ENCODE results near the gene ITGA2B. TPM values are rescaled to one million over a fixed set of nuclear protein-coding genes. Genes with fewer than 3 reads are reported as not detected.

The ITGA2B gene
- total and polyA plus RNA-seq, 2 of the 13 experiments (the other 11 are each of a cell fraction or from before 2014, with no cell fraction given): 0.38 to 1.1 TPM

DNA sequence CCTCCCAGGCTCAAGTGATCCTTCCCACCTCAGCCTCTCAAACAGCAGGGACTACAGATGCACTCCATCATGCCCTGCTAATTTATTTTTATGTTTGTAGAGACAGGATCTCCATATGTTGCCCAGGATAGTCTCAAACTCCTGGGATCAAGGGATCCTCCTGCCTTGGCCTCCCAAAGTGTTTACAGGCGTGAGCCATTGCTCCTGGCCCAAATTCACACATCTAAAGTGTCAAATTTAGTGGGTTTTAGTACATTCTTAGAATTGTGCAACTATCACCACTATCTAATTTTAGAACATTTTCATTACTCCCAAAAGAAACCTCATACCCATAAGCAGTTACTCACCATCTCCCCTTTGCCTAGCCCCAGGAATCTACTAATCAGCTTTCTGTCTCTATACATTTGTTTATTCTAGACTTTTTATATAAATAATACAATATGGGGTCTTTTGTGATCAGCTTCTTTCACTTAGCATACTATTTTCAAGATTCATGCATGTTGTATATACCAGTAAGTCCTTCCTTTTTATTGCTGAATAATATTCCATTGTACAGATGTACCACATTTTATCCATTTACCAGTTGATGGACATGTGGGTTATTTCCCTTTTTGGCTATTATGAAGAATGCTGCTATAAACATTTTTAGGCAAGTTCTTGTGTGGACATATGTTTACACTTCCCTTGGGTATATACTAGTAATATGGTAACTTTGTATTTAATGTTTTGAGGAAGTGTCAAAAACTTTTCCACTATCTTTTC is 25.1 kb upstream of the ITGA2B start:
- Histone ChIP-seq H3K9me3 (ENCODE audit: low read length) (no peaks in the 10 kb centered on the region), H3K79me2 (ENCODE audit: insufficient read depth, low read length) (no peaks in the 10 kb centered on the region), H3K4me2 (ENCODE audit: low read depth, low read length) (no peak overlapping the region), H3K27me3 (ENCODE audit: control insufficient read depth in 1 of 2, insufficient read depth in 2 of 2, low read length in 2 of 2) (no peaks in the 10 kb centered on the region), H3K36me3 (replicated peaks in 1 of 2; ENCODE audit: control insufficient read depth in 1 of 2, insufficient read depth in 2 of 2, low read length in 2 of 2) (peaks cover 9 to 32% of the 10 kb centered on the region in 2 experiments; a peak in 3 of 5 replicates), H4K20me1 (ENCODE audit: insufficient read depth, low read length) (no peaks in the 10 kb centered on the region), H3K9ac (ENCODE audit: insufficient read depth, low read depth, low read length) (no peak overlapping the region), H3K27ac (ENCODE audit: extremely low read length, insufficient read depth, low read length) (no peak overlapping the region), H3K4me1 (ENCODE audit: insufficient read depth, low read length) (no peaks in the 10 kb centered on the region), H3K4me3 (replicated peaks in 1 of 3; ENCODE audit: insufficient read depth in 1 of 3, low read depth in 2 of 3, low read length in 3 of 3) (no peak overlapping the region), H2AFZ (ENCODE audit: low read length) (no peak overlapping the region)
- POLR2A ChIA-PET: no interaction called here
- DNase-seq (ENCODE audit: low spot score) (no peak), ATAC-seq (no peak), FAIRE-seq (no peak)
- in situ Hi-C loops (cut with HindIII; ENCODE audit: extremely low pct_ligation_motif_present, low pct_unique_long_range_greater_than_20kb): no loop called here
- TF ChIP-seq RBM22 (optimal IDR thresholded peaks at IDR 0.05; ENCODE audit: low read length): peak; percentile 56
- TF ChIP-seq ZNF850 (CRISPR knock-in tag; conservative IDR thresholded peaks at IDR 0.05): no peak
- WGBS (ENCODE audit: low lambda C conversion rate): 96% methylated on average over 1 of the region's 1 CpG
- intact Hi-C loops (cut with micrococcal nuclease; ENCODE audit: unreplicated experiment): no loop called here
- BruUV-seq (replicated peaks): no TSS peak
- CTCF ChIA-PET (ENCODE audit: low intra/inter-chr PET ratio, low total read pairs): no interaction called here

DNA sequence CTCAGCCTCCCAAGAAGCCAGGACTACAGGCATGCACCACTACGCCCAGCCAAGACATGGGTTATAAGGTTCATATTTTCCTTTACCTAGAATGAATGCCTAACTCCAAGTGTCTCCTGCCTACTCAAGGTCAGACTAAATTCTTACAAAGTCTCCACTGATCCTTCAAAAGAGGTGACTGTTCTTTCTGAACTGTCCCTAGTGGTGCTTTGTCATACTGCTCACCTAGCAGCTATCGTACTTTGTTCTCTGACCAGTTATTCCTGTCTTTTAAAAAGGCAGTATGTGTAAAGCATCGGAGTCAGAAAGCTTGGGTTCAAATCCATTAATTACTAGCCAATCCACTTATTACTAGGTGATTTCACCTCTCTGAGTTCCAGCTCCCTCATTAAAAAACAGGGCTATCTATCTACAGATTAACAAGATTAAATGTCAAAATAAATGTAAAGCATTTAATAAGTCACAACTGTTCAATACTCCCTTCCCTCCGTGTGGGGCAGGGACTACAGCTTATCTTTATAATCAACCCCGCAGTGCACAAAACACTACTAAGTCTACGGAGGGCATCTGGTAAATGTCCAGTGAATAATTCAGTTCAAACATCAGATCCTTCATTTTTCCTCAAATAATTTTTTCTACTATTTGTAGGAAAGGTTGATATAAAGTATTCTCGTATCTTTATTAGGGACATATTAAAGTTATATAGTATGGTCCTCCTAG is 20.0 kb upstream of the ITGA2B start:
- no peaks in the 10 kb centered on the region for H3K27me3 ChIP-seq (ENCODE audit: control insufficient read depth in 1 of 2, insufficient read depth in 2 of 2, low read length in 2 of 2)
- H3K4me1 ChIP-seq (ENCODE audit: insufficient read depth, low read length): no peaks in the 10 kb centered on the region
- H3K27ac ChIP-seq (ENCODE audit: extremely low read length, insufficient read depth, low read length): no peak overlapping the region
- POLR2A ChIA-PET: no interaction called here
- no peaks in the 10 kb centered on the region for H3K9me3 ChIP-seq (ENCODE audit: low read length)
- no peak for FAIRE-seq
- TF ChIP-seq, protein P1, sequence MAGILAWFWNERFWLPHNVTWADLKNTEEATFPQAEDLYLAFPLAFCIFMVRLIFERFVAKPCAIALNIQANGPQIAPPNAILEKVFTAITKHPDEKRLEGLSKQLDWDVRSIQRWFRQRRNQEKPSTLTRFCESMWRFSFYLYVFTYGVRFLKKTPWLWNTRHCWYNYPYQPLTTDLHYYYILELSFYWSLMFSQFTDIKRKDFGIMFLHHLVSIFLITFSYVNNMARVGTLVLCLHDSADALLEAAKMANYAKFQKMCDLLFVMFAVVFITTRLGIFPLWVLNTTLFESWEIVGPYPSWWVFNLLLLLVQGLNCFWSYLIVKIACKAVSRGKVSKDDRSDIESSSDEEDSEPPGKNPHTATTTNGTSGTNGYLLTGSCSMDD (CRISPR knock-in tag; IDR thresholded peaks at IDR 0.05): no peak
- TF ChIP-seq ZSCAN30 (CRISPR knock-in tag; IDR thresholded peaks at IDR 0.05) (no peak), ZNF143 (CRISPR knock-in tag; IDR thresholded peaks at IDR 0.05) (no peak), ZNF883 (CRISPR knock-in tag; IDR thresholded peaks at IDR 0.05; ENCODE audit: not compliant biosample characterization) (no peak), SSRP1 (CRISPR knock-in tag; IDR thresholded peaks at IDR 0.05) (no peak), SNRNP70 (IDR thresholded peaks at IDR 0.05; ENCODE audit: low read depth, low read length) (no peak), SPEN (CRISPR knock-in tag; IDR thresholded peaks at IDR 0.05; ENCODE audit: low read depth) (no peak), ZNF564 (CRISPR knock-in tag; IDR thresholded peaks at IDR 0.05) (no peak), MTF1 (CRISPR knock-in tag; IDR thresholded peaks at IDR 0.05) (no peak), KAT8 (CRISPR knock-in tag; IDR thresholded peaks at IDR 0.05) (no peak), CENPT (CRISPR knock-in tag; IDR thresholded peaks at IDR 0.05; ENCODE audit: low read depth) (no peak)
- TF ChIP-seq, protein P2, sequence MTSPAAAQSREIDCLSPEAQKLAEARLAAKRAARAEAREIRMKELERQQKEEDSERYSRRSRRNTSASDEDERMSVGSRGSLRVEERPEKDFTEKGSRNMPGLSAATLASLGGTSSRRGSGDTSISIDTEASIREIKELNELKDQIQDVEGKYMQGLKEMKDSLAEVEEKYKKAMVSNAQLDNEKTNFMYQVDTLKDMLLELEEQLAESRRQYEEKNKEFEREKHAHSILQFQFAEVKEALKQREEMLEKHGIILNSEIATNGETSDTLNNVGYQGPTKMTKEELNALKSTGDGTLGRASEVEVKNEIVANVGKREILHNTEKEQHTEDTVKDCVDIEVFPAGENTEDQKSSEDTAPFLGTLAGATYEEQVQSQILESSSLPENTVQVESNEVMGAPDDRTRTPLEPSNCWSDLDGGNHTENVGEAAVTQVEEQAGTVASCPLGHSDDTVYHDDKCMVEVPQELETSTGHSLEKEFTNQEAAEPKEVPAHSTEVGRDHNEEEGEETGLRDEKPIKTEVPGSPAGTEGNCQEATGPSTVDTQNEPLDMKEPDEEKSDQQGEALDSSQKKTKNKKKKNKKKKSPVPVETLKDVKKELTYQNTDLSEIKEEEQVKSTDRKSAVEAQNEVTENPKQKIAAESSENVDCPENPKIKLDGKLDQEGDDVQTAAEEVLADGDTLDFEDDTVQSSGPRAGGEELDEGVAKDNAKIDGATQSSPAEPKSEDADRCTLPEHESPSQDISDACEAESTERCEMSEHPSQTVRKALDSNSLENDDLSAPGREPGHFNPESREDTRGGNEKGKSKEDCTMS (CRISPR knock-in tag; conservative IDR thresholded peaks at IDR 0.05): no peak
- no peak overlapping the region for H3K9ac ChIP-seq (ENCODE audit: insufficient read depth, low read depth, low read length)
- H4K20me1 ChIP-seq (ENCODE audit: insufficient read depth, low read length): no peaks in the 10 kb centered on the region
- no TSS peak for BruUV-seq (replicated peaks)
- H3K79me2 ChIP-seq (ENCODE audit: insufficient read depth, low read length): no peaks in the 10 kb centered on the region
- no peak overlapping the region for H3K4me3 ChIP-seq (replicated peaks in 1 of 3; ENCODE audit: insufficient read depth in 1 of 3, low read depth in 2 of 3, low read length in 3 of 3)
- no peak overlapping the region for H2AFZ ChIP-seq (ENCODE audit: low read length)
- in situ Hi-C loops (cut with HindIII; ENCODE audit: extremely low pct_ligation_motif_present, low pct_unique_long_range_greater_than_20kb) (no loop called here), intact Hi-C loops (cut with micrococcal nuclease; ENCODE audit: unreplicated experiment) (no loop called here)
- CTCF ChIA-PET (ENCODE audit: low intra/inter-chr PET ratio, low total read pairs): no interaction called here
- 85% methylated on average over 7 of the region's 7 CpGs for WGBS (ENCODE audit: low lambda C conversion rate)
- H3K4me2 ChIP-seq (ENCODE audit: low read depth, low read length): no peak overlapping the region
- ATAC-seq: peak; percentile 78
- H3K36me3 ChIP-seq (replicated peaks in 1 of 2; ENCODE audit: control insufficient read depth in 1 of 2, insufficient read depth in 2 of 2, low read length in 2 of 2): peaks cover 0 to 13% of the 10 kb centered on the region in 2 experiments; a peak in 3 of 5 replicates
- no peak for DNase-seq (ENCODE audit: low spot score)
